K562 (cell line): ENCODE data around the gene ST7. TPM values are rescaled to one million over a fixed set of nuclear protein-coding genes. Genes with fewer than 3 reads are reported as not detected.
A peak's percentile ranks its signal among the peaks of the same experiment; 100 is the strongest.

Experiments used
- ATAC-seq: fragments of 200-7000 bp; cut with Tn5 transposase; 3 replicates; pipeline ENCODE4 v1.9.1; 2020; ENCODE audit warnings: moderate library complexity
- BruUV-seq: library from RNA; stranded (reverse); fragments of 400-500 nt; replicated peaks from 2 replicates; lab custom pipeline; 2021; lab: Mats Ljungman, UMichigan
- CTCF ChIA-PET: fragments of 300-600 bp; formaldehyde crosslinking; extraction: SDS; loops from one replicate; lab custom pipeline; 2021; ENCODE audit warnings: low intra/inter-chr PET ratio; lab: Yijun Ruan, JAX
- POLR2A ChIA-PET: fragments of 300-600, 350-650 bp; sonication (Branson Sonifier 250); formaldehyde crosslinking; extraction: SDS; loops from one replicate; lab custom pipeline; 2021; ENCODE audit warnings: antibody characterized with exemption, inconsistent platforms; lab: Yijun Ruan, JAX
- DNase-seq, 4 experiments: peaks; one replicate each; pipeline versions ENCODE4 v3.0.0 to v3.0.0-alpha.2; 2011 to 2018; ENCODE audit warnings: low spot score in 3 of 4, mixed read lengths in 3 of 4; ENCODE audit errors: extremely low read depth in 1 of 4
- FAIRE-seq: peaks from 2 replicates; lab custom pipeline; 2011; peaks lifted over from hg19 to GRCh38; lab: Jason Lieb, UNC
- H2AFZ ChIP-seq: 2 replicates; pipeline ENCODE4 v1.6.0; 2011; ENCODE audit warnings: low read depth, low read length, control low read depth, inconsistent platforms
- H3K27ac ChIP-seq: fragments of 200-600 bp; 3 replicates; pipeline ENCODE4 v1.8.0; 2011; ENCODE audit warnings: low read depth, mild to moderate bottlenecking, control low read depth, inconsistent platforms, low read length, moderate library complexity, mixed read lengths; ENCODE audit errors: extremely low read depth
- H3K27me3 ChIP-seq, 2 experiments: fragments of 300-600 bp in 1 of 2; 2 replicates in 1 of 2; 3 replicates in 1 of 2; pipeline versions ENCODE4 v1.6.0 to v1.8.0; 2011; ENCODE audit warnings: inconsistent platforms in 2 of 2, low read length in 2 of 2, mild to moderate bottlenecking in 1 of 2, mixed read lengths in 1 of 2, moderate library complexity in 1 of 2; ENCODE audit not compliant: control insufficient read depth in 2 of 2, insufficient read depth in 2 of 2
- H3K36me3 ChIP-seq: fragments of 300-600 bp; 3 replicates; pipeline ENCODE4 v1.8.0; 2011; ENCODE audit warnings: mild to moderate bottlenecking, low read length, inconsistent platforms; ENCODE audit not compliant: control insufficient read depth, insufficient read depth
- H3K4me1 ChIP-seq, 2 experiments: fragments of 200-600 bp in 1 of 2; replicated peaks in 1 of 2; 2 replicates in 1 of 2; 3 replicates in 1 of 2; pipeline versions ENCODE4 v1.5.1 to v1.8.0; 2011; ENCODE audit warnings: inconsistent platforms in 2 of 2, low read length in 2 of 2, mild to moderate bottlenecking in 1 of 2, mixed read lengths in 1 of 2, moderate library complexity in 1 of 2; ENCODE audit not compliant: control insufficient read depth in 2 of 2, insufficient read depth in 2 of 2
- H3K4me2 ChIP-seq: 2 replicates; pipeline ENCODE4 v1.6.1; 2011; ENCODE audit warnings: low read length, control low read depth, inconsistent platforms, mixed read lengths; ENCODE audit not compliant: insufficient read depth
- H3K4me3 ChIP-seq: fragments of 200-600 bp; sonication (generic), shearing (Covaris generic); 2 replicates; pipeline ENCODE4 v1.5.1; 2016; ENCODE audit warnings: control low read depth, inconsistent platforms
- H3K79me2 ChIP-seq: fragments of 200-600 bp; 3 replicates; pipeline ENCODE4 v1.8.0; 2011; ENCODE audit warnings: low read length, inconsistent platforms; ENCODE audit not compliant: control insufficient read depth, insufficient read depth
- H3K9ac ChIP-seq, 2 experiments: 2 replicates each; pipeline versions ENCODE4 v1.6.0 to v1.6.1; 2011; ENCODE audit warnings: low read depth in 2 of 2, low read length in 2 of 2, control low read depth in 1 of 2, inconsistent platforms in 1 of 2, mild to moderate bottlenecking in 1 of 2, mixed read lengths in 1 of 2; ENCODE audit not compliant: insufficient read depth in 1 of 2
- H3K9me1 ChIP-seq: one replicate; pipeline ENCODE4 v1.6.0; 2011; ENCODE audit warnings: inconsistent platforms, mild to moderate bottlenecking, low read length, moderate library complexity; ENCODE audit not compliant: control insufficient read depth, insufficient read depth
- H3K9me3 ChIP-seq: replicated peaks from 2 replicates; pipeline ENCODE4 v1.5.1; 2011; ENCODE audit warnings: low read depth, low read length, inconsistent platforms; ENCODE audit not compliant: control insufficient read depth, insufficient read depth
- H4K20me1 ChIP-seq: replicated peaks from 2 replicates; pipeline ENCODE4 v1.6.1; 2011; ENCODE audit warnings: low read length, inconsistent platforms, mixed read lengths; ENCODE audit not compliant: control insufficient read depth, insufficient read depth
- ASH1L ChIP-seq: fragments of 450-650 bp; IDR thresholded peaks from 2 replicates; pipeline ENCODE4 v1.6.1; 2018; ENCODE audit warnings: borderline replicate concordance, mild to moderate bottlenecking, low read depth; ENCODE audit not compliant: partially characterized antibody
- C11orf30 ChIP-seq: fragments of 450-650 bp; IDR thresholded peaks from 2 replicates; pipeline ENCODE4 v1.6.1; 2016; ENCODE audit warnings: low read depth, mild to moderate bottlenecking
- CBX5 ChIP-seq: IDR thresholded peaks from 2 replicates; pipeline ENCODE4 v1.6.1; 2014; ENCODE audit warnings: low read depth, borderline replicate concordance
- KLF1 ChIP-seq: fragments of 450-650 bp; IDR thresholded peaks from 2 replicates; pipeline ENCODE4 v1.6.1; 2016; ENCODE audit warnings: missing genetic modification characterization, missing compliant biosample characterization
- MAFF ChIP-seq: IDR thresholded peaks from 2 replicates; pipeline ENCODE4 v1.6.1; 2012; ENCODE audit warnings: low read length, improper control_type of control experiment
- MAFG ChIP-seq: fragments of 450-650 bp; conservative IDR thresholded peaks from 2 replicates; pipeline ENCODE4 v1.6.1; 2016; ENCODE audit warnings: missing genetic modification characterization, missing compliant biosample characterization
- MAFK ChIP-seq: IDR thresholded peaks from 2 replicates; pipeline ENCODE4 v1.6.1; 2011; ENCODE audit warnings: low read length, improper control_type of control experiment
- MYBL2 ChIP-seq, 2 experiments: fragments of 450-650 bp in 1 of 2; sonication (generic) in 1 of 2; formaldehyde crosslinking in 1 of 2; IDR thresholded peaks; 2 replicates each; pipeline versions ENCODE4 v1.6.1 to v1.8.1; 2017 to 2022; ENCODE audit warnings: borderline replicate concordance in 1 of 2, inconsistent platforms in 1 of 2, low read depth in 1 of 2, mild to moderate bottlenecking in 1 of 2, missing genetic modification reagents in 1 of 2, moderate library complexity in 1 of 2
- PHF8 ChIP-seq: fragments of 200-600 bp; sonication (generic); IDR thresholded peaks from 2 replicates; pipeline ENCODE4 v1.6.1; 2012; ENCODE audit warnings: mixed run types, mild to moderate bottlenecking, inconsistent platforms, low read length, moderate library complexity, borderline replicate concordance
- ZNF316 ChIP-seq: fragments of 450-650 bp; IDR thresholded peaks from 2 replicates; pipeline ENCODE4 v1.6.1; 2016
- WGBS: fragments of 100-300 bp; shearing (Covaris generic); methylation state at CpG from one replicate; pipeline ENCODE4 v1.1.6; 2016; ENCODE audit warnings: low coverage, mixed read lengths; ENCODE audit not compliant: insufficient coverage; ENCODE audit errors: missing lambda C conversion rate; 5-methylcytosine and 5-hydroxymethylcytosine counted together
- in situ Hi-C: fragments of 300-500 bp; cut with MboI; formaldehyde crosslinking; loops from 4 replicates; pipeline ENCODE4 v1.15.0; 2018; ENCODE audit warnings: inconsistent platforms, mixed read lengths
- intact Hi-C: fragments of 100-400 bp; cut with micrococcal nuclease; formaldehyde crosslinking; loops from 2 replicates; pipeline ENCODE4 v1.14.2; 2022
- polyA plus RNA-seq, 8 experiments: library from polyadenylated mRNA; depleted of rRNA in 4 of 8; stranded (reverse) in 5 of 8; unstranded in 3 of 8; fragments of >200 nt; fragmentation: Nextera tagmentation in 2 of 8; fragmentation: Illumina TruSeq in 1 of 8; extraction: Ambion mirVana in 2 of 8; extraction: Trizol in 1 of 8; gene quantifications; 2 replicates each; pipeline versions ENCODE4 v1.2.1 to v1.2.3, GENCODE V29; 2011 to 2014; ENCODE audit warnings: inconsistent platforms in 1 of 8, missing spikeins in 1 of 8
- total RNA-seq, 7 experiments: library from RNA; depleted of rRNA in 6 of 7; stranded (reverse); fragments of >200 nt in 6 of 7; fragmentation: Illumina TruSeq in 2 of 7; extraction: Trizol in 2 of 7; gene quantifications; 2 replicates each; pipeline versions ENCODE4 v1.2.1 to v1.2.3, GENCODE V29; 2011 to 2021; ENCODE audit warnings: low replicate concordance in 1 of 7

ST7 gene
- total and polyA plus RNA-seq, 9 of the 15 experiments (the other 6 are each of a cell fraction or from before 2014, with no cell fraction given), result 23.9 to 56.3 (median 36.9) TPM

DNA sequence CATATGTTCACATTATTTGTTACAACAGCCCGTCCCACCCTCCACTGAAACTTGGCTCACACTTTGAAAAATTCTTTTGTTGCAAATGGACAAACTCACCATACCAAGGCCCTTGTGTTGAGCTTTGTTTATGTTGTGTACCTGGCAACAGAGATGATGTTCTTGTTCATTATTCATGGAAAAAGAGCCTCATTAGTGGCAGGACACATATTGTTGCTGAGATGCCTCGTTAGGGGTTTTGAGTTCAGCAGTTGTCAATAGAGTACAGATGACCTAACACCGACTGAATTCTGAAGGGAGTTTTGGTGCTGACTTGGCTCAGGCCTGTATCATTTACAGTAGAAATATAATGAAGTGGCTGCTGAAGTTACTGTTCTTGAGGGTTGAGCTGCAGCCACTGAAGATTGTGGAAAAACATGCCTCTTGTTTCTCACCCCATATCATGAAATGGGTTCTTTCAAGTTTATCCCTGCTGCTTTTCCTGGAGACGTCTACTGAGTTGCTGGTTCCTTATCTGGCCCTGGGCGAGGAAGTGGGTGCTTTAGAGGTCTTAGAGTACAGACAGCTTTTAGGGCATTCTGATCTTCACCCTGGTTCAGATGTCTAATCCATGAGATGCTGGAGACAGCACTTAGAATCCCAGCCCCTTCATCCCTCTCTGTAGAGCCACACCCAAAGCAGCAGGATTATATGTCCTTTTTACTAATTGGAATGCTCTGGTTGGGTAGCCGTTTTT is 219.9 kb downstream of the ST7 start:
- DNase-seq (no peak), FAIRE-seq (no peak), ATAC-seq (no peak)
- POLR2A ChIA-PET, result no interaction called here
- Histone ChIP-seq H3K27me3 (no peaks in the 10 kb centered on the region), H3K4me3 (no peak overlapping the region), H2AFZ (no peak overlapping the region), H3K9ac (no peak overlapping the region), H3K9me1 (peaks cover 3% of the 10 kb centered on the region), H3K27ac (no peak overlapping the region), H3K4me1 (no peaks in the 10 kb centered on the region), H4K20me1 (no peaks in the 10 kb centered on the region), H3K36me3 (peaks cover 69% of the 10 kb centered on the region), H3K9me3 (no peaks in the 10 kb centered on the region), H3K79me2 (no peaks in the 10 kb centered on the region), H3K4me2 (no peak overlapping the region)
- TF ChIP-seq KLF1 (tag) (no peak), CBX5 (no peak), ASH1L (no peak)
- no TSS peak for BruUV-seq
- intact Hi-C loops (no loop called here), in situ Hi-C loops (no loop called here)
- CTCF ChIA-PET, result no interaction called here
- WGBS, result 65% methylated on average over 6 of the region's 6 CpGs

GRCh38 chr7:117176206-117176605 is 222.9 kb downstream of the ST7 start:
- in situ Hi-C loops (no loop called here), intact Hi-C loops (no loop called here)
- DNase-seq (no peak), ATAC-seq (no peak), FAIRE-seq (no peak)
- 39% methylated on average over 2 of the region's 2 CpGs for WGBS
- Histone ChIP-seq H3K4me1 (no peaks in the 10 kb centered on the region), H3K27me3 (no peaks in the 10 kb centered on the region), H3K27ac (no peak overlapping the region), H3K4me2 (no peak overlapping the region), H3K4me3 (no peak overlapping the region), H3K36me3 (peaks cover 75% of the 10 kb centered on the region), H3K79me2 (no peaks in the 10 kb centered on the region), H4K20me1 (no peaks in the 10 kb centered on the region), H3K9me3 (no peaks in the 10 kb centered on the region), H3K9ac (no peak overlapping the region), H2AFZ (no peak overlapping the region)
- CTCF ChIA-PET, result interaction anchor here (0.6 kb wide), 1 partner anchor 577 kb away, joined by 3 read pairs; no protein-coding TSS in a partner anchor
- POLR2A ChIA-PET, result no interaction called here
- BruUV-seq, result no TSS peak
- TF ChIP-seq MAFK (peak; percentile 95), PHF8 (no peak), MAFF (peak; percentile 94), MYBL2 (IDR thresholded peaks at IDR 0.05; ENCODE audit: low read depth) (no peak), MYBL2 (CRISPR knock-in tag; IDR thresholded peaks at IDR 0.05; ENCODE audit: borderline replicate concordance) (no peak), ZNF316 (peak; percentile 96), MAFG (peak; percentile 91), C11orf30 (peak; percentile 91)
- TF ChIP-seq, all 486 proteins: peak for 5
- H3K9me1 ChIP-seq, result peaks cover 1% of the 10 kb centered on the region
